Measurements from ENCODE around the gene CHRDL2.

The CHRDL2 gene

GRCh38 chr11:74672956-74673692 is 58.1 kb downstream of the CHRDL2 start:
- no peaks in the 10 kb centered on the region for H4K20me1 ChIP-seq (ENCODE audit: insufficient read depth)
- H3K4me2 ChIP-seq = no peak overlapping the region
- no peak overlapping the region for H2AFZ ChIP-seq (ENCODE audit: low read depth)
- H3K79me2 ChIP-seq (ENCODE audit: insufficient read depth, low read depth) = no peaks in the 10 kb centered on the region
- no peak overlapping the region for H3K27ac ChIP-seq
- H3K4me3 ChIP-seq (IDR thresholded peaks at IDR 0.05; ENCODE audit: insufficient read depth, low read depth, low read length) = no peak overlapping the region
- no peaks in the 10 kb centered on the region for H3K36me3 ChIP-seq (ENCODE audit: insufficient read depth)
- H3K9ac ChIP-seq = no peak overlapping the region
- no peaks in the 10 kb centered on the region for H3K4me1 ChIP-seq (ENCODE audit: low read depth, poor library complexity, severe bottlenecking)
- H3K27me3 ChIP-seq (ENCODE audit: insufficient read depth, low read depth) = no peaks in the 10 kb centered on the region
- TF ChIP-seq, protein P1, sequence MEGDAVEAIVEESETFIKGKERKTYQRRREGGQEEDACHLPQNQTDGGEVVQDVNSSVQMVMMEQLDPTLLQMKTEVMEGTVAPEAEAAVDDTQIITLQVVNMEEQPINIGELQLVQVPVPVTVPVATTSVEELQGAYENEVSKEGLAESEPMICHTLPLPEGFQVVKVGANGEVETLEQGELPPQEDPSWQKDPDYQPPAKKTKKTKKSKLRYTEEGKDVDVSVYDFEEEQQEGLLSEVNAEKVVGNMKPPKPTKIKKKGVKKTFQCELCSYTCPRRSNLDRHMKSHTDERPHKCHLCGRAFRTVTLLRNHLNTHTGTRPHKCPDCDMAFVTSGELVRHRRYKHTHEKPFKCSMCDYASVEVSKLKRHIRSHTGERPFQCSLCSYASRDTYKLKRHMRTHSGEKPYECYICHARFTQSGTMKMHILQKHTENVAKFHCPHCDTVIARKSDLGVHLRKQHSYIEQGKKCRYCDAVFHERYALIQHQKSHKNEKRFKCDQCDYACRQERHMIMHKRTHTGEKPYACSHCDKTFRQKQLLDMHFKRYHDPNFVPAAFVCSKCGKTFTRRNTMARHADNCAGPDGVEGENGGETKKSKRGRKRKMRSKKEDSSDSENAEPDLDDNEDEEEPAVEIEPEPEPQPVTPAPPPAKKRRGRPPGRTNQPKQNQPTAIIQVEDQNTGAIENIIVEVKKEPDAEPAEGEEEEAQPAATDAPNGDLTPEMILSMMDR (conservative IDR thresholded peaks at IDR 0.05; ENCODE audit: low read depth, low read length) = no peak

GRCh38 chr11:74672332-74672955 is 58.8 kb downstream of the CHRDL2 start:
- TF ChIP-seq, protein P1 (conservative IDR thresholded peaks at IDR 0.05; ENCODE audit: low read depth, low read length) = no peak
- Histone ChIP-seq H3K27me3 (ENCODE audit: insufficient read depth, low read depth) (no peaks in the 10 kb centered on the region), H3K4me2 (no peak overlapping the region), H3K4me3 (IDR thresholded peaks at IDR 0.05; ENCODE audit: insufficient read depth, low read depth, low read length) (no peak overlapping the region), H3K27ac (no peak overlapping the region), H3K79me2 (ENCODE audit: insufficient read depth, low read depth) (no peaks in the 10 kb centered on the region), H2AFZ (ENCODE audit: low read depth) (no peak overlapping the region), H3K9ac (no peak overlapping the region), H3K36me3 (ENCODE audit: insufficient read depth) (no peaks in the 10 kb centered on the region), H3K4me1 (ENCODE audit: low read depth, poor library complexity, severe bottlenecking) (no peaks in the 10 kb centered on the region), H4K20me1 (ENCODE audit: insufficient read depth) (no peaks in the 10 kb centered on the region)

GRCh38 chr11:74671520-74672196 is 59.6 kb downstream of the CHRDL2 start:
- no peak overlapping the region for H3K9ac ChIP-seq
- H3K27me3 ChIP-seq (ENCODE audit: insufficient read depth, low read depth) = no peaks in the 10 kb centered on the region
- no peaks in the 10 kb centered on the region for H3K36me3 ChIP-seq (ENCODE audit: insufficient read depth)
- no peak overlapping the region for H3K27ac ChIP-seq
- no peaks in the 10 kb centered on the region for H4K20me1 ChIP-seq (ENCODE audit: insufficient read depth)
- H2AFZ ChIP-seq (ENCODE audit: low read depth) = no peak overlapping the region
- TF ChIP-seq, protein P1 (conservative IDR thresholded peaks at IDR 0.05; ENCODE audit: low read depth, low read length) = no peak
- H3K4me2 ChIP-seq = no peak overlapping the region
- no peaks in the 10 kb centered on the region for H3K79me2 ChIP-seq (ENCODE audit: insufficient read depth, low read depth)
- H3K4me1 ChIP-seq (ENCODE audit: low read depth, poor library complexity, severe bottlenecking) = no peaks in the 10 kb centered on the region
- no peak overlapping the region for H3K4me3 ChIP-seq (IDR thresholded peaks at IDR 0.05; ENCODE audit: insufficient read depth, low read depth, low read length)

- Histone ChIP-seq H3K4me1 (ENCODE audit: low read depth, poor library complexity, severe bottlenecking) (no peaks in the 10 kb centered on the region), H3K79me2 (ENCODE audit: insufficient read depth, low read depth) (no peaks in the 10 kb centered on the region), H3K4me2 (no peak overlapping the region), H3K27ac (no peak overlapping the region), H3K27me3 (ENCODE audit: insufficient read depth, low read depth) (no peaks in the 10 kb centered on the region), H4K20me1 (ENCODE audit: insufficient read depth) (no peaks in the 10 kb centered on the region), H3K36me3 (ENCODE audit: insufficient read depth) (no peaks in the 10 kb centered on the region), H3K4me3 (IDR thresholded peaks at IDR 0.05; ENCODE audit: insufficient read depth, low read depth, low read length) (no peak overlapping the region), H2AFZ (ENCODE audit: low read depth) (no peak overlapping the region), H3K9ac (no peak overlapping the region)
- TF ChIP-seq, protein P1 (conservative IDR thresholded peaks at IDR 0.05; ENCODE audit: low read depth, low read length) = no peak
Measured at GRCh38 chr11:74670171-74670570, 61.1 kb downstream of the CHRDL2 start.
